GM23338 (cell line): ENCODE measurements around the gene MATN1.

ENCODE experiments used
- EZH2 ChIP-seq: fragments of 200-600 bp; sonication (generic); IDR thresholded peaks from one replicate; pipeline ENCODE4 v1.8.0; 2017; ENCODE audit warnings: antibody characterized with exemption, mild to moderate bottlenecking, low read depth; ENCODE audit not compliant: unreplicated experiment
- EZH2phosphoT487 ChIP-seq: fragments of 200-600 bp; sonication (generic); IDR thresholded peaks from one replicate; pipeline ENCODE4 v1.8.1; 2018; ENCODE audit warnings: antibody characterized with exemption; ENCODE audit not compliant: unreplicated experiment
- JUNB ChIP-seq: IDR thresholded peaks from one replicate; pipeline ENCODE4 v1.6.1; 2016; ENCODE audit warnings: antibody characterized with exemption; ENCODE audit not compliant: unreplicated experiment
- POLR2AphosphoS5 ChIP-seq: IDR thresholded peaks from 2 replicates; pipeline ENCODE4 v1.6.1; 2016; ENCODE audit warnings: antibody characterized with exemption, low read depth
- TF ChIP-seq, protein P1 (sequence below), 2 experiments: fragments of 200-600 bp in 1 of 2; sonication (generic) in 1 of 2; conservative IDR thresholded peaks; 2 replicates each; pipeline versions ENCODE4 v1.5.1 to v1.6.1; 2016 to 2017; ENCODE audit warnings: antibody characterized with exemption in 2 of 2, low read depth in 2 of 2, mild to moderate bottlenecking in 2 of 2, moderate library complexity in 1 of 2
- TF ChIP-seq, protein P2 (sequence below): IDR thresholded peaks from one replicate; pipeline ENCODE4 v1.6.1; 2018; ENCODE audit warnings: antibody characterized with exemption; ENCODE audit not compliant: unreplicated experiment

DNA sequence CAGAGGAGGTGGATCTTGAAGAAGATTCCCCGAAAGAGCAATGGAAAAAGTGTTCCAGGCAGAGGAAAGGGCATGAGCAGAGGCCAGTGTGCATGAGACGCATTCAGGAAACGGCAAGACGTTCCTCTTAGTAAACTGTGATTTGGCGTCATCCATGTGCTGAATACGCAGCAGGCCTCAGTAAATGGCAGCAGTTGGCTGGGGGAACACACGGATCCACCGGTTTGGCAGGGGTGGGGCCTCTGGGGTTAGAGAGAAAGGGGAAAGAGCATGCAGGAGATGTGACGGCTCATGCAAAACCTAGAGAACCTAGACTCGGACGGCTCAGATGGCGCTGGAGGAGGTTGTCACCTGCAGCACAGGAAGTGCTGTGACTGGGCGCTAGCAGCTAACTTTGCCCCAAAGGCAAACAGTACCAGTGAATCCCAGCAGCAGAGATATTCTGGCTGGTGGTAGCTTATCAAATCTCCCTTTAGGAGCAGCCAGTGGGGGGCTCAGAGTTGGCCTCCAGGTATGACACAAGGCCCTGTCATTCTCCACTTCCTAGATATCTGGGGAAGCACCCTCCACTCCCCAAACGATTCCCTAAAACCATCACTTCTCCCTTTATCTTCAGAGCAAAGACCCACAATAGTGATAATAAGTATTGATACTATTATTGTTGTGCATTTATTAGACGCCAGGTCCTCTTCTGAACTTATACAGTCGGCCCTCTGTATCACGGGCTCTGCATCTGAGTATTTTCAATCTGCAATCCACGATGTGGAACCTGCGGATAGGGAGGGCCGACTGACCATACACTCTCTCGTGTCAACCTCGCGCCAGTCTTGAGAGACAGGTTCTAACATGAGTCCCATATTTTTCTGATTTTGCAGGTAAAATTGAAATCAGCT is 26.6 kb upstream of the MATN1 start:
- TF ChIP-seq EZH2 (no peak), POLR2AphosphoS5 (no peak), JUNB (no peak), EZH2phosphoT487 (no peak)
- TF ChIP-seq, protein P1, sequence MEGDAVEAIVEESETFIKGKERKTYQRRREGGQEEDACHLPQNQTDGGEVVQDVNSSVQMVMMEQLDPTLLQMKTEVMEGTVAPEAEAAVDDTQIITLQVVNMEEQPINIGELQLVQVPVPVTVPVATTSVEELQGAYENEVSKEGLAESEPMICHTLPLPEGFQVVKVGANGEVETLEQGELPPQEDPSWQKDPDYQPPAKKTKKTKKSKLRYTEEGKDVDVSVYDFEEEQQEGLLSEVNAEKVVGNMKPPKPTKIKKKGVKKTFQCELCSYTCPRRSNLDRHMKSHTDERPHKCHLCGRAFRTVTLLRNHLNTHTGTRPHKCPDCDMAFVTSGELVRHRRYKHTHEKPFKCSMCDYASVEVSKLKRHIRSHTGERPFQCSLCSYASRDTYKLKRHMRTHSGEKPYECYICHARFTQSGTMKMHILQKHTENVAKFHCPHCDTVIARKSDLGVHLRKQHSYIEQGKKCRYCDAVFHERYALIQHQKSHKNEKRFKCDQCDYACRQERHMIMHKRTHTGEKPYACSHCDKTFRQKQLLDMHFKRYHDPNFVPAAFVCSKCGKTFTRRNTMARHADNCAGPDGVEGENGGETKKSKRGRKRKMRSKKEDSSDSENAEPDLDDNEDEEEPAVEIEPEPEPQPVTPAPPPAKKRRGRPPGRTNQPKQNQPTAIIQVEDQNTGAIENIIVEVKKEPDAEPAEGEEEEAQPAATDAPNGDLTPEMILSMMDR (conservative IDR thresholded peaks at IDR 0.05; ENCODE audit: low read depth in 2 of 2), result no peak
- TF ChIP-seq, protein P2, sequence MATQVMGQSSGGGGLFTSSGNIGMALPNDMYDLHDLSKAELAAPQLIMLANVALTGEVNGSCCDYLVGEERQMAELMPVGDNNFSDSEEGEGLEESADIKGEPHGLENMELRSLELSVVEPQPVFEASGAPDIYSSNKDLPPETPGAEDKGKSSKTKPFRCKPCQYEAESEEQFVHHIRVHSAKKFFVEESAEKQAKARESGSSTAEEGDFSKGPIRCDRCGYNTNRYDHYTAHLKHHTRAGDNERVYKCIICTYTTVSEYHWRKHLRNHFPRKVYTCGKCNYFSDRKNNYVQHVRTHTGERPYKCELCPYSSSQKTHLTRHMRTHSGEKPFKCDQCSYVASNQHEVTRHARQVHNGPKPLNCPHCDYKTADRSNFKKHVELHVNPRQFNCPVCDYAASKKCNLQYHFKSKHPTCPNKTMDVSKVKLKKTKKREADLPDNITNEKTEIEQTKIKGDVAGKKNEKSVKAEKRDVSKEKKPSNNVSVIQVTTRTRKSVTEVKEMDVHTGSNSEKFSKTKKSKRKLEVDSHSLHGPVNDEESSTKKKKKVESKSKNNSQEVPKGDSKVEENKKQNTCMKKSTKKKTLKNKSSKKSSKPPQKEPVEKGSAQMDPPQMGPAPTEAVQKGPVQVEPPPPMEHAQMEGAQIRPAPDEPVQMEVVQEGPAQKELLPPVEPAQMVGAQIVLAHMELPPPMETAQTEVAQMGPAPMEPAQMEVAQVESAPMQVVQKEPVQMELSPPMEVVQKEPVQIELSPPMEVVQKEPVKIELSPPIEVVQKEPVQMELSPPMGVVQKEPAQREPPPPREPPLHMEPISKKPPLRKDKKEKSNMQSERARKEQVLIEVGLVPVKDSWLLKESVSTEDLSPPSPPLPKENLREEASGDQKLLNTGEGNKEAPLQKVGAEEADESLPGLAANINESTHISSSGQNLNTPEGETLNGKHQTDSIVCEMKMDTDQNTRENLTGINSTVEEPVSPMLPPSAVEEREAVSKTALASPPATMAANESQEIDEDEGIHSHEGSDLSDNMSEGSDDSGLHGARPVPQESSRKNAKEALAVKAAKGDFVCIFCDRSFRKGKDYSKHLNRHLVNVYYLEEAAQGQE, result no peak
